DND-41 (cell line): Measurements from ENCODE around the gene ZNF750.

Experiments
- ATAC-seq: fragments of 200-7000 bp; cut with Tn5 transposase; 3 replicates; pipeline ENCODE4 v1.9.1; 2021; ENCODE audit warnings: low read depth; ENCODE audit not compliant: insufficient read depth
- DNase-seq: peaks from one replicate; pipeline ENCODE4 v3.0.0-alpha.2; 2020
- H2AFZ ChIP-seq: 2 replicates; pipeline ENCODE4 v1.6.0; 2012; ENCODE audit warnings: low read depth, low read length
- H3K27ac ChIP-seq: 2 replicates; pipeline ENCODE4 v1.5.1; 2012; ENCODE audit warnings: low read length, inconsistent platforms
- H3K27me3 ChIP-seq: fragments of 200-600 bp; sonication (generic); 2 replicates; pipeline ENCODE4 v1.6.0; 2012; ENCODE audit warnings: low read length, mild to moderate bottlenecking, inconsistent platforms; ENCODE audit not compliant: insufficient read depth, poor library complexity
- H3K36me3 ChIP-seq: 2 replicates; pipeline ENCODE4 v1.5.1; 2012; ENCODE audit warnings: low read length, inconsistent platforms; ENCODE audit not compliant: insufficient read depth
- H3K4me1 ChIP-seq: 2 replicates; pipeline ENCODE4 v1.5.1; 2012; ENCODE audit warnings: mild to moderate bottlenecking, low read length; ENCODE audit not compliant: insufficient read depth
- H3K4me2 ChIP-seq: 2 replicates; pipeline ENCODE4 v1.6.0; 2012; ENCODE audit warnings: mild to moderate bottlenecking, moderate library complexity, low read length, inconsistent platforms; ENCODE audit not compliant: insufficient read depth
- H3K4me3 ChIP-seq, 2 experiments: fragments of 200-600 bp in 1 of 2; shearing (Covaris generic) in 1 of 2; 2 replicates each; pipeline ENCODE4 v1.5.1; 2012 to 2016; ENCODE audit warnings: inconsistent platforms in 2 of 2, low read length in 2 of 2, mild to moderate bottlenecking in 2 of 2, low read depth in 1 of 2, moderate library complexity in 1 of 2
- H3K79me2 ChIP-seq: 2 replicates; pipeline ENCODE4 v1.6.0; 2012; ENCODE audit warnings: low read length, inconsistent platforms; ENCODE audit not compliant: insufficient read depth
- H3K9ac ChIP-seq: 2 replicates; pipeline ENCODE4 v1.6.0; 2012; ENCODE audit warnings: low read depth, mild to moderate bottlenecking, inconsistent platforms, low read length, moderate library complexity
- H3K9me3 ChIP-seq: 2 replicates; pipeline ENCODE4 v1.5.1; 2012; ENCODE audit warnings: low read length, moderate library complexity, mild to moderate bottlenecking, inconsistent platforms; ENCODE audit not compliant: insufficient read depth, severe bottlenecking
- H4K20me1 ChIP-seq: 2 replicates; pipeline ENCODE4 v1.6.0; 2012; ENCODE audit warnings: low read length; ENCODE audit not compliant: insufficient read depth
- EZH2 ChIP-seq: IDR thresholded peaks from 3 replicates; pipeline ENCODE4 v1.6.1; 2012; ENCODE audit warnings: borderline replicate concordance, low read depth, mild to moderate bottlenecking, moderate library complexity, low read length, inconsistent platforms; ENCODE audit not compliant: severe bottlenecking
- TF ChIP-seq, protein P1 (sequence below): IDR thresholded peaks from 2 replicates; pipeline ENCODE4 v1.5.1; 2012; ENCODE audit warnings: borderline replicate concordance, low read length, moderate library complexity, mild to moderate bottlenecking; ENCODE audit not compliant: poor library complexity, severe bottlenecking; ENCODE audit errors: extremely low read depth

Gene ZNF750

DNA sequence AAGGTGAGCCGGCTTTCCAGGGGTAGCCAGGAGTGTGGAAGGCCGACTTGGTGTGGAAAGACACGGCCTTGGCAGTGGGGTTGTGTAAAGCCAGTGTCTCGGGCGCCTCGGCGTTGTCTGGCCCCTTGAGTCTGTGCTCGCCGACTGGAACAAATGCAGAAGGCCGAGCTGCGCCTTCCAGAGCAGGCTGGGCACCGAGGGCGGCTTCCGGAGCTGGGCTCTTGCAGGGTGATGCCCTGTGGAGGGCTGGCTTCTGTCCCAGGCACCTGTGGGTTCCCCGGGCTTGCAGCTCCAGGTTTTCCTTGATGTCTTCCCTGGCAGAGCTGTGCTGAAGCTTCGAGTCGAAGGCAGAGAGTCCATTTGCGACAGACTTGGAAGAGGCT lies 8.0 kb downstream of the ZNF750 start:
- Histone ChIP-seq H3K4me3 (no peak overlapping the region), H3K4me2 (no peak overlapping the region), H2AFZ (no peak overlapping the region), H3K27me3 (no peaks in the 10 kb centered on the region), H4K20me1 (peaks cover 4% of the 10 kb centered on the region; the same call in 1 of the 2 replicates), H3K9me3 (no peaks in the 10 kb centered on the region), H3K9ac (no peak overlapping the region), H3K36me3 (peaks cover 63% of the 10 kb centered on the region), H3K79me2 (peaks cover 22% of the 10 kb centered on the region; the same call in 1 of the 2 replicates), H3K27ac (peak overlapping the region; percentile 11; the same call in 1 of the 2 replicates), H3K4me1 (no peaks in the 10 kb centered on the region)
- ATAC-seq: no peak
- no peak for TF ChIP-seq EZH2
- TF ChIP-seq, protein P1, sequence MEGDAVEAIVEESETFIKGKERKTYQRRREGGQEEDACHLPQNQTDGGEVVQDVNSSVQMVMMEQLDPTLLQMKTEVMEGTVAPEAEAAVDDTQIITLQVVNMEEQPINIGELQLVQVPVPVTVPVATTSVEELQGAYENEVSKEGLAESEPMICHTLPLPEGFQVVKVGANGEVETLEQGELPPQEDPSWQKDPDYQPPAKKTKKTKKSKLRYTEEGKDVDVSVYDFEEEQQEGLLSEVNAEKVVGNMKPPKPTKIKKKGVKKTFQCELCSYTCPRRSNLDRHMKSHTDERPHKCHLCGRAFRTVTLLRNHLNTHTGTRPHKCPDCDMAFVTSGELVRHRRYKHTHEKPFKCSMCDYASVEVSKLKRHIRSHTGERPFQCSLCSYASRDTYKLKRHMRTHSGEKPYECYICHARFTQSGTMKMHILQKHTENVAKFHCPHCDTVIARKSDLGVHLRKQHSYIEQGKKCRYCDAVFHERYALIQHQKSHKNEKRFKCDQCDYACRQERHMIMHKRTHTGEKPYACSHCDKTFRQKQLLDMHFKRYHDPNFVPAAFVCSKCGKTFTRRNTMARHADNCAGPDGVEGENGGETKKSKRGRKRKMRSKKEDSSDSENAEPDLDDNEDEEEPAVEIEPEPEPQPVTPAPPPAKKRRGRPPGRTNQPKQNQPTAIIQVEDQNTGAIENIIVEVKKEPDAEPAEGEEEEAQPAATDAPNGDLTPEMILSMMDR: no peak
- no peak for DNase-seq

DNA sequence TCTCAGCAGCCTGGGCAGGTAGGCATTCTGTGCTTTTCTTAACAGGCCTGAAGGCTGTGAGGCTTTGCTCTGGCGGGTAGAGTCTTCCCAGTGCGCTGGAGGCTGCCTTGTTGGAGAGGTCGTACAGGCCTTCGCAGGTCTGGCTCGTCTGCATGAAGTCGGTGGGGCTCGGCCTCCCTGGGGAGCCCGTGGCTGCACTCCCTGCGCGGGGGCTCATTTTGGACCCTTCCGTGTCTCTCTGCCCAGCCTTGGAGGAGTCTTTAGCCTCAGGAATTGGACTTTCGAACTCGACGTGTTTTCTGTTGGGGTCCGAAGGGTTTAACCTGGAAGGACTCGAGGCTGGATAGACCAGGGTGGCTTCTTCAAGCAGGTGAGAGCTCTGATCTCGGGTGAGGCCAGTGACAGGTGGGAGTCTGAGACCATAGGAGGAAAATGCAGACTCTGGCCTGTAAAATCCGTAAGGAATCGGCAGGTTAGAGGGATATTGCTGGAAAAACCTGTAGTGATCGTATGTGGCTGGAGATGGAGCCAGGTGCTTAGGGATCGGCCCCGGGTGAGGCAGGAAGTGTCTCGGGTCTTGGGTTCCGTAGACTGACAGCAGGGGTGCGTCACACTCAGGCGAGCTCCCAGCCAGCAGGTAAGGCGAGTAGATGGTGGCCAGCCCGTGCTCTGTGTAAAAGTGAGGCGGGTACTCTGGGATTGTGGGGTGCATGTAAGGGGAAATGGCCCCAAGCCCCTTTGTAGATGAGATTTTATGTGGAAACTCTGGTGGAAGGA lies 8.6 kb downstream of the ZNF750 start:
- Histone ChIP-seq H3K36me3 (peaks cover 59% of the 10 kb centered on the region), H2AFZ (no peak overlapping the region), H3K9me3 (no peaks in the 10 kb centered on the region), H3K27me3 (no peaks in the 10 kb centered on the region), H3K4me3 (no peak overlapping the region), H3K79me2 (peaks cover 22% of the 10 kb centered on the region; the same call in 1 of the 2 replicates), H3K4me2 (no peak overlapping the region), H3K4me1 (no peaks in the 10 kb centered on the region), H4K20me1 (peaks cover 4% of the 10 kb centered on the region; the same call in 1 of the 2 replicates), H3K27ac (peak overlapping the region; percentile 11), H3K9ac (no peak overlapping the region)
- DNase-seq (no peak), ATAC-seq (no peak)
- TF ChIP-seq, protein P1: peak; percentile 3
- no peak for TF ChIP-seq EZH2

DNA sequence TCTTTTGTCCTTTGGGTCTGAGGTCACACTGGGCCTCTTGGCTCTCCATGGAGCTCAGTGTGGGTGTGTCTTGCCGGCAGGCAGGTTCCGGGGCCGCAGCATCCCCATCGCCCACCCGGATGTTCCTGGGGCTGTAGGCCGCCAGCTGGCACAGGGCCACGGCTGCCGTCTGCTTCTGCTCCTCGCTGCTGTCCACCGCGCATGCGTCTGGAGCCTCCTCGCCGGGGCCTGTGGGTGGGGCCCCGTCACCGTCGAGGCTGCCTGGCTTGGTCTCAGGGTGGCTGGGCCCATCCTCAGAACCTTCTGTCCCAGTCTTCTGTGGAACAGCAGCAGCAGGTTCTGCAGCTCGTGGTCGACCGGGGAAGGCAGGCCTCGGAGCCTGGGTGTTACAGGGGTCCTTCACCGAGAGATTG lies 9.6 kb downstream of the ZNF750 start:
- H3K4me2 ChIP-seq: no peak overlapping the region
- ATAC-seq (no peak), DNase-seq (no peak)
- TF ChIP-seq, protein P1: no peak
- TF ChIP-seq EZH2: no peak
- no peak overlapping the region for H3K9ac ChIP-seq
- H4K20me1 ChIP-seq: peaks cover 4% of the 10 kb centered on the region; the same call in 1 of the 2 replicates
- H3K36me3 ChIP-seq: peaks cover 55% of the 10 kb centered on the region
- no peaks in the 10 kb centered on the region for H3K27me3 ChIP-seq
- H3K4me3 ChIP-seq: no peak overlapping the region
- no peak overlapping the region for H2AFZ ChIP-seq
- no peak overlapping the region for H3K27ac ChIP-seq
- no peaks in the 10 kb centered on the region for H3K4me1 ChIP-seq
- peaks cover 24% of the 10 kb centered on the region for H3K79me2 ChIP-seq
- H3K9me3 ChIP-seq: no peaks in the 10 kb centered on the region
